ENCODE data around the gene KRT40. TPM values are rescaled to one million over a fixed set of nuclear protein-coding genes. Genes with fewer than 3 reads are reported as not detected.

KRT40 gene
- polyA plus RNA-seq, 1 experiment, result not detected

- CTCF ChIA-PET, result interaction anchor here (1.9 kb wide), 1 partner anchor 11 kb away, joined by 5 read pairs; no protein-coding TSS in a partner anchor
- Histone ChIP-seq H3K27me3 (ENCODE audit: control insufficient read depth, insufficient read depth, low read length) (no peaks in the 10 kb centered on the region), H3K4me3 (ENCODE audit: low read depth, low read length) (no peak overlapping the region), H3K36me3 (ENCODE audit: control insufficient read depth, insufficient read depth, low read length) (no peaks in the 10 kb centered on the region)
- no peak for TF ChIP-seq CTCF (IDR thresholded peaks at IDR 0.05; ENCODE audit: insufficient read depth, low read depth, low read length)
- DNase-seq (ENCODE audit: low read depth), result no peak
- POLR2A ChIA-PET, result no interaction called here
Observed at GRCh38 chr17:40936437-40936971, 47.6 kb downstream of the KRT40 start.

GRCh38 chr17:40935624-40936023 lies 48.5 kb downstream of the KRT40 start:
- no peak for DNase-seq (ENCODE audit: low read depth)
- no peaks in the 10 kb centered on the region for H3K36me3 ChIP-seq (ENCODE audit: control insufficient read depth, insufficient read depth, low read length)
- no peak overlapping the region for H3K4me3 ChIP-seq (ENCODE audit: low read depth, low read length)
- TF ChIP-seq CTCF (IDR thresholded peaks at IDR 0.05; ENCODE audit: insufficient read depth, low read depth, low read length), result no peak
- CTCF ChIA-PET, result interaction anchor here (1.9 kb wide), 1 partner anchor 11 kb away, joined by 5 read pairs; no protein-coding TSS in a partner anchor
- POLR2A ChIA-PET, result no interaction called here
- H3K27me3 ChIP-seq (ENCODE audit: control insufficient read depth, insufficient read depth, low read length), result no peaks in the 10 kb centered on the region

GRCh38 chr17:40932608-40933007 lies 51.5 kb downstream of the KRT40 start:
- POLR2A ChIA-PET, result no interaction called here
- CTCF ChIA-PET, result no interaction called here
- Histone ChIP-seq H3K4me3 (ENCODE audit: low read depth, low read length) (no peak overlapping the region), H3K27me3 (ENCODE audit: control insufficient read depth, insufficient read depth, low read length) (no peaks in the 10 kb centered on the region), H3K36me3 (ENCODE audit: control insufficient read depth, insufficient read depth, low read length) (no peaks in the 10 kb centered on the region)
- TF ChIP-seq CTCF (IDR thresholded peaks at IDR 0.05; ENCODE audit: insufficient read depth, low read depth, low read length), result no peak
- DNase-seq (ENCODE audit: low read depth), result no peak

- Histone ChIP-seq H3K36me3 (ENCODE audit: control insufficient read depth, insufficient read depth, low read length) (no peaks in the 10 kb centered on the region), H3K4me3 (ENCODE audit: low read depth, low read length) (no peak overlapping the region), H3K27me3 (ENCODE audit: control insufficient read depth, insufficient read depth, low read length) (no peaks in the 10 kb centered on the region)
- ChIA-PET CTCF (interaction anchor here (0.7 kb wide), 2 partner anchors 17 to 175 kb away, joined by 4 read pairs; no protein-coding TSS in a partner anchor), POLR2A (no interaction called here)
- no peak for DNase-seq (ENCODE audit: low read depth)
- no peak for TF ChIP-seq CTCF (IDR thresholded peaks at IDR 0.05; ENCODE audit: insufficient read depth, low read depth, low read length)
Observed at GRCh38 chr17:40931311-40931710, 52.8 kb downstream of the KRT40 start.

Small RNA genes lying within 50 kb of the gene (small RNA-seq; reads per million reads assigned to genes)
- not detected for gene KRTAP3-4P (ENCODE audit: insufficient read length, low read depth, low replicate concordance)

Other genes with a start within 250 kb of the KRT40 start
- not detected in 2 replicates for gene KRT25, start 229.0 kb downstream of the KRT40 start, polyA plus RNA-seq (2011; rRNA removed)
- gene KRT26, start 212.1 kb downstream of the KRT40 start, polyA plus RNA-seq (2011; rRNA removed), result not detected in 2 replicates
- not detected in 2 replicates for gene KRT27, start 201.8 kb downstream of the KRT40 start, polyA plus RNA-seq (2011; rRNA removed)
- not detected in 2 replicates for gene KRT28, start 184.4 kb downstream of the KRT40 start, polyA plus RNA-seq (2011; rRNA removed)
- 6.4 and 16.1 TPM in 2 replicates for gene KRT10, start 161.7 kb downstream of the KRT40 start, polyA plus RNA-seq (2011; rRNA removed)
- gene KRT12, start 117.1 kb downstream of the KRT40 start, polyA plus RNA-seq (2011; rRNA removed), result not detected in 2 replicates
- not detected in 2 replicates for gene KRT20, start 99.1 kb downstream of the KRT40 start, polyA plus RNA-seq (2011; rRNA removed)
- gene KRT23, start 46.7 kb downstream of the KRT40 start, polyA plus RNA-seq (2011; rRNA removed), result 0.09 and 0.11 TPM in 2 replicates
- not detected in 2 replicates for gene KRT39, start 17.4 kb downstream of the KRT40 start, polyA plus RNA-seq (2011; rRNA removed)
- not detected in 2 replicates for gene KRTAP3-3, start 9.8 kb upstream of the KRT40 start, polyA plus RNA-seq (2011; rRNA removed)
- gene KRTAP3-2, start 15.6 kb upstream of the KRT40 start, polyA plus RNA-seq (2011; rRNA removed), result not detected in 2 replicates
- gene KRTAP3-1, start 24.8 kb upstream of the KRT40 start, polyA plus RNA-seq (2011; rRNA removed), result 0.16 TPM in 1 of 2 replicates, not detected in the other
- gene KRTAP1-5, start 42.9 kb upstream of the KRT40 start, polyA plus RNA-seq (2011; rRNA removed), result 62.3 and 65.1 TPM in 2 replicates
- not detected in 2 replicates for gene KRTAP1-4, start 45.9 kb upstream of the KRT40 start, polyA plus RNA-seq (2011; rRNA removed)
- not detected in 2 replicates for gene KRTAP1-3, start 50.5 kb upstream of the KRT40 start, polyA plus RNA-seq (2011; rRNA removed)
- 0.32 TPM in 1 of 2 replicates, not detected in the other for gene KRTAP1-1, start 57.1 kb upstream of the KRT40 start, polyA plus RNA-seq (2011; rRNA removed)
- not detected in 2 replicates for gene KRTAP2-1, start 63.0 kb upstream of the KRT40 start, polyA plus RNA-seq (2011; rRNA removed)
- gene KRTAP2-2, start 70.9 kb upstream of the KRT40 start, polyA plus RNA-seq (2011; rRNA removed), result 0.16 TPM in 1 of 2 replicates, not detected in the other
- gene KRTAP2-3, start 75.8 kb upstream of the KRT40 start, polyA plus RNA-seq (2011; rRNA removed), result 1.3 and 1.4 TPM in 2 replicates
- gene KRTAP2-4, start 81.6 kb upstream of the KRT40 start, polyA plus RNA-seq (2011; rRNA removed), result not detected in 2 replicates
- gene KRTAP4-7, start 99.8 kb upstream of the KRT40 start, polyA plus RNA-seq (2011; rRNA removed), result not detected in 2 replicates
- not detected in 2 replicates for gene KRTAP4-8, start 113.8 kb upstream of the KRT40 start, polyA plus RNA-seq (2011; rRNA removed)
- not detected in 2 replicates for gene KRTAP4-16, start 117.9 kb upstream of the KRT40 start, polyA plus RNA-seq (2011; rRNA removed)
- not detected in 2 replicates for gene KRTAP4-9, start 121.1 kb upstream of the KRT40 start, polyA plus RNA-seq (2011; rRNA removed)
- not detected in 2 replicates for gene KRTAP4-11, start 134.0 kb upstream of the KRT40 start, polyA plus RNA-seq (2011; rRNA removed)
- gene KRTAP4-12, start 139.9 kb upstream of the KRT40 start, polyA plus RNA-seq (2011; rRNA removed), result 0.11 TPM in 1 of 2 replicates, not detected in the other
- gene KRTAP4-6, start 156.2 kb upstream of the KRT40 start, polyA plus RNA-seq (2011; rRNA removed), result not detected in 2 replicates
- not detected in 2 replicates for gene KRTAP4-5, start 165.5 kb upstream of the KRT40 start, polyA plus RNA-seq (2011; rRNA removed)
- gene KRTAP4-4, start 176.4 kb upstream of the KRT40 start, polyA plus RNA-seq (2011; rRNA removed), result not detected in 2 replicates
- gene KRTAP4-3, start 183.9 kb upstream of the KRT40 start, polyA plus RNA-seq (2011; rRNA removed), result not detected in 2 replicates
- gene KRTAP4-2, start 193.9 kb upstream of the KRT40 start, polyA plus RNA-seq (2011; rRNA removed), result not detected in 2 replicates
- gene KRTAP4-1, start 200.6 kb upstream of the KRT40 start, polyA plus RNA-seq (2011; rRNA removed), result 0.12 TPM in 1 of 2 replicates, not detected in the other
- gene KRTAP9-1, start 205.6 kb upstream of the KRT40 start, polyA plus RNA-seq (2011; rRNA removed), result not detected in 2 replicates
- not detected in 2 replicates for gene KRTAP9-2, start 242.3 kb upstream of the KRT40 start, polyA plus RNA-seq (2011; rRNA removed)
- not detected in 2 replicates for gene KRTAP9-3, start 248.1 kb upstream of the KRT40 start, polyA plus RNA-seq (2011; rRNA removed)